Measurements from ENCODE around the gene COG3. TPM values are rescaled to one million over a fixed set of nuclear protein-coding genes. Genes with fewer than 3 reads are reported as not detected.

COG3 gene
- total RNA-seq, 2 donors from 2014 or later, result 37.7 to 76.0 TPM

DNA sequence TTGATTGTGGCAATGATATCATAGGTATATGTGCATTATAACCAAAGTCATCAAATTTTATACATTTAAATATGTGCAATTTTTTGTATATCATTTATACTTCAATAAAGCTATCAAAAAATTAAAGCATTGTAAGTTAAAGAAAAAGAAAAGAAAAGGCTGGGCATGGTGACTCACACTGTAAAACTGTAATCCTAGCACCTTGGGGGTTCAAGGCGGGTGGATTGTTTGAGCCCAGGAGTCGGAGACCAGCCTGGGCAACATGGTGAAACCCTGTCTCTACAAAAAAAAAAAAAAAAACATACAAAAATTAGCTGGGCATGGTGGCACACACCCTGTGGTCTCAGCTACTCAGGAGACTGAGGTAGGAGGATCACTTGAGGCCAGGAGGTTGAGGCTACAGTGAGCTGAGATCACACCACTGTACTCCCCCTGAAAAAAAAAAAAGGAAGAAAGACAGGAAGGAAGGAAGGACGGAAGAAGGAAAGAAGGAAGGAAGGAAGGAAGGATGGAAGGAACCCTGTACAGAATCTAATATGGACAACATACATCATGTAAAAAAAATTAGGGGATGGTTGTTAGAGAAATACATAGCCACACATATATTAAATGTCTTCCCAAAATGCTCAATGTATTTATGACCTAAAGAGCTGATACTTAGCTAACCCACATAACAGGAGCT is 24.8 kb upstream of the COG3 start:
- H3K36me3 ChIP-seq, result no peaks in the 10 kb centered on the region
- intact Hi-C loops (cut with DNase I), result no loop called here
- H3K4me1 ChIP-seq (replicated peaks), result no peaks in the 10 kb centered on the region
- no peak for DNase-seq (ENCODE audit: low spot score)
- WGBS, result 68% methylated on average over 3 of the region's 3 CpGs
- H3K4me3 ChIP-seq, result no peak overlapping the region
- no peaks in the 10 kb centered on the region for H3K27me3 ChIP-seq (replicated peaks; ENCODE audit: insufficient read depth)
- peak overlapping the region in 1 of 2 donors; percentile 35 for H3K27ac ChIP-seq
- TF ChIP-seq POLR2AphosphoS5 (IDR thresholded peaks at IDR 0.05) (no peak), POLR2A (IDR thresholded peaks at IDR 0.05) (no peak)
- TF ChIP-seq, protein P1, sequence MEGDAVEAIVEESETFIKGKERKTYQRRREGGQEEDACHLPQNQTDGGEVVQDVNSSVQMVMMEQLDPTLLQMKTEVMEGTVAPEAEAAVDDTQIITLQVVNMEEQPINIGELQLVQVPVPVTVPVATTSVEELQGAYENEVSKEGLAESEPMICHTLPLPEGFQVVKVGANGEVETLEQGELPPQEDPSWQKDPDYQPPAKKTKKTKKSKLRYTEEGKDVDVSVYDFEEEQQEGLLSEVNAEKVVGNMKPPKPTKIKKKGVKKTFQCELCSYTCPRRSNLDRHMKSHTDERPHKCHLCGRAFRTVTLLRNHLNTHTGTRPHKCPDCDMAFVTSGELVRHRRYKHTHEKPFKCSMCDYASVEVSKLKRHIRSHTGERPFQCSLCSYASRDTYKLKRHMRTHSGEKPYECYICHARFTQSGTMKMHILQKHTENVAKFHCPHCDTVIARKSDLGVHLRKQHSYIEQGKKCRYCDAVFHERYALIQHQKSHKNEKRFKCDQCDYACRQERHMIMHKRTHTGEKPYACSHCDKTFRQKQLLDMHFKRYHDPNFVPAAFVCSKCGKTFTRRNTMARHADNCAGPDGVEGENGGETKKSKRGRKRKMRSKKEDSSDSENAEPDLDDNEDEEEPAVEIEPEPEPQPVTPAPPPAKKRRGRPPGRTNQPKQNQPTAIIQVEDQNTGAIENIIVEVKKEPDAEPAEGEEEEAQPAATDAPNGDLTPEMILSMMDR (IDR thresholded peaks at IDR 0.05), result no peak
- H3K9me3 ChIP-seq, result no peaks in the 10 kb centered on the region

DNA sequence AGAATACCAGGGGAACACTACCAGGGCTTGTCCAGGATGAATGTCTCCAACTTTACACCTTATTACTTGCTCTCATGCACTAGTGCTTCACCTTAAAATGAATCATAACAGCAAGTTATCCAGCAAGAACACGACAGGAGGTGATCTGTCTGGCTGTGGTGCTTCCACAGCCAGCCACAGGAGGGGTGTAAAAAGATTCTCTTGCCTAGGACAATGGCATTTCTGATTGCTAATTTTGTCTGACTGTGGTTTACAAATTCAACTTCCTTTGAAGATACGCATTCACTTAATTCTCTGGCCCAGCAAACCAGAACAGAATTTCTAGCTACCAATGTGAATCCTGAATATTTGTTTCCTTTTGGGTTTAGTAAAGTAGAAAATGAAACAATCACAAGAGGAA is 23.1 kb upstream of the COG3 start:
- TF ChIP-seq POLR2A (IDR thresholded peaks at IDR 0.05), result no peak
- no peak for TF ChIP-seq POLR2AphosphoS5 (IDR thresholded peaks at IDR 0.05)
- TF ChIP-seq, protein P1 (IDR thresholded peaks at IDR 0.05), result no peak
- Histone ChIP-seq H3K9me3 (no peaks in the 10 kb centered on the region), H3K4me1 (replicated peaks) (no peaks in the 10 kb centered on the region), H3K27ac (no peak overlapping the region), H3K4me3 (no peak overlapping the region), H3K36me3 (no peaks in the 10 kb centered on the region), H3K27me3 (replicated peaks; ENCODE audit: insufficient read depth) (no peaks in the 10 kb centered on the region)
- intact Hi-C loops (cut with DNase I), result no loop called here
- WGBS, result 33% methylated on average over 2 of the region's 2 CpGs
- DNase-seq (ENCODE audit: low spot score), result no peak

DNA sequence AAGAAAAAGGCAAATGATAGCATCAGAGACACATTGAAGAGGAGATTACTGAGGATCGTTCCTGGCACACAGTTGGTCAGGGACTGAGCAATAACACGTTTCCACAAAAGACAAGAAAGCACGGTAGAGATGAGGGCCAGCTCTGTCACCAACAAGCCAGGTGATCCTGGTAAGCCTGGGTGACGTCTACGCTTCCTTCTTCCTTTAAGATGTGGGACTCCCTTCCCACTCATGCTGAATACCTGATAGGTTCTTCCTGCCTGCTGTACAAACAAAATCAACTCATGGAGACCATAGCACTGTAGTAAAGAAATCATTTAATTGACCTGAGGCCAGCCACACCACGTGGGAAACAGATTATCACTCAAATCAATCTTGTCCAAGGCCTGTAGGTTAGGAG is 19.7 kb upstream of the COG3 start:
- Histone ChIP-seq H3K4me1 (replicated peaks) (no peaks in the 10 kb centered on the region), H3K4me3 (no peak overlapping the region), H3K27me3 (replicated peaks; ENCODE audit: insufficient read depth) (no peaks in the 10 kb centered on the region), H3K36me3 (no peaks in the 10 kb centered on the region), H3K27ac (no peak overlapping the region), H3K9me3 (no peaks in the 10 kb centered on the region)
- intact Hi-C loops (cut with DNase I), result no loop called here
- TF ChIP-seq, protein P1 (IDR thresholded peaks at IDR 0.05), result no peak
- TF ChIP-seq POLR2AphosphoS5 (IDR thresholded peaks at IDR 0.05) (no peak), POLR2A (IDR thresholded peaks at IDR 0.05) (no peak)
- WGBS, result 75% methylated on average over 6 of the region's 6 CpGs
- DNase-seq (ENCODE audit: low spot score), result no peak

DNA sequence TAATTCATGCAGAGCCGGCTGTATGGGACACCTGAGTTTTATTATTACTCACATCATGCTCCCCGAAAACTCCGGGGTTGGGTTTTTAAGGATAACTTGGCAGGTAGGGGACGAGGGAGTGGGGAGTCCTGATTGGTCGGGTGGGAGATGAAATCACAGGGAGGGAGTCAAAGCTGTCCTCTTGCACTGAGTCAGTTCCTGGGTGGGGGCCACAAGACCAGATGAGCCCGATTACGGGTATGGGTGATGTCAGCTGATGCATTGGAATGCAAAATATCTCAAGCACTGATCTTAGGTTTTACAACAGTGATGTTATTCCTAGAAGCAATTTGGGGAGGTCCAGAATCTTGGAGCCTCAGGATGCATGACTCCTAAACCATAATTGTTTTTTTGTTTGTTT is 18.6 kb upstream of the COG3 start:
- intact Hi-C loops (cut with DNase I), result no loop called here
- Histone ChIP-seq H3K9me3 (no peaks in the 10 kb centered on the region), H3K4me1 (replicated peaks) (no peaks in the 10 kb centered on the region), H3K27me3 (replicated peaks; ENCODE audit: insufficient read depth) (no peaks in the 10 kb centered on the region), H3K27ac (no peak overlapping the region), H3K36me3 (no peaks in the 10 kb centered on the region), H3K4me3 (no peak overlapping the region)
- TF ChIP-seq, protein P1 (IDR thresholded peaks at IDR 0.05), result no peak
- no peak for DNase-seq (ENCODE audit: low spot score)
- 75% methylated on average over 7 of the region's 7 CpGs for whole genome bisulfite sequencing

DNA sequence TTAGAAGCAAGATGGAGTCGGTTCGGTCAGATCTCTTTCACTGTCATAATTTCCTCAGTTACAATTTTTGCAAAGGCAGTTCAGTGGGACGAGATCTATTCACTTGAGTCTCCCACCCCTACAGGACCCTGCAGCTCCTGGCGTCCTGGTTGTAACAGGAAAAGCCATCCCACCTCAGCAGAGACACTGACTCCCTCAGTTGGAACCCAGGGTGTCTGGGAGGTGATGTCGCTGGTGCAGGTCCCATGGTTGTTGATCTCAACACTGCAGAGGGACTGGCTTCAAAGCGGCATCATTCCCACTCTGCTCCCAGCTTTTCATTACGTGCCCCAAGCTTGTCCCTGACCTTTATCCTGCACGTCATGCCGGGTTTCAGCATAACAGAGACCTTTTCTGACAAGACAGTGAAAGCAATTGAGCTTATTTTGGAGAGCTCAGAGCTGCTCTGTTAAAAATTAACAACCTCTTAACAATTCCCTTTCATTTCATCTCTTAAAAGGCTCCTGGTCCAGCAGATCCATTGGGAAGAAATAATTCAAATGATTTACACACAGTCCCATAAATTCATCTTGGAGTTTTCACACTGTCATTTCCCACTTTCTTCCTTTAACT is 17.6 kb upstream of the COG3 start:
- TF ChIP-seq POLR2AphosphoS5 (IDR thresholded peaks at IDR 0.05), result no peak
- TF ChIP-seq, protein P1 (IDR thresholded peaks at IDR 0.05), result no peak
- no peak for TF ChIP-seq POLR2A (IDR thresholded peaks at IDR 0.05)
- Histone ChIP-seq H3K4me1 (replicated peaks) (no peaks in the 10 kb centered on the region), H3K36me3 (no peaks in the 10 kb centered on the region), H3K27me3 (replicated peaks; ENCODE audit: insufficient read depth) (no peaks in the 10 kb centered on the region), H3K27ac (no peak overlapping the region), H3K4me3 (no peak overlapping the region), H3K9me3 (no peaks in the 10 kb centered on the region)
- 49% methylated on average over 9 of the region's 9 CpGs for WGBS
- no peak for DNase-seq (ENCODE audit: low spot score)
- intact Hi-C loops (cut with DNase I), result no loop called here
